SKM-1 (cell line): ENCODE data around the gene POU3F1.
A peak's percentile ranks its signal among the peaks of the same experiment; 100 is the strongest.

Source experiments
- DNase-seq: peaks from one replicate; lab custom pipeline; 2025; ENCODE audit not compliant: unreplicated experiment; lab: John Stamatoyannopoulos, UW

POU3F1 gene

GRCh38 chr1:38028671-38029070, 17.9 kb downstream of the POU3F1 start:
- no peak for DNase-seq

GRCh38 chr1:38028105-38028591, 18.4 kb downstream of the POU3F1 start:
- DNase-seq: no peak

GRCh38 chr1:38027201-38028104, 19.1 kb downstream of the POU3F1 start:
- no peak for DNase-seq

- DNase-seq: no peak
Measured at GRCh38 chr1:38026592-38027200, 19.9 kb downstream of the POU3F1 start.

GRCh38 chr1:38025664-38026063, 20.9 kb downstream of the POU3F1 start:
- DNase-seq: no peak

- no peak for DNase-seq
Measured at GRCh38 chr1:38025233-38025632, 21.4 kb downstream of the POU3F1 start.

- no peak for DNase-seq
Measured at GRCh38 chr1:38022810-38023209, 23.8 kb downstream of the POU3F1 start.

GRCh38 chr1:38021969-38022368, 24.6 kb downstream of the POU3F1 start:
- no peak for DNase-seq

GRCh38 chr1:38020396-38020795, 26.2 kb downstream of the POU3F1 start:
- no peak for DNase-seq

GRCh38 chr1:38018864-38019343, 27.7 kb downstream of the POU3F1 start:
- no peak for DNase-seq

GRCh38 chr1:38015978-38016725, 30.4 kb downstream of the POU3F1 start:
- DNase-seq: no peak

- DNase-seq: no peak
Measured at GRCh38 chr1:38014724-38015424, 31.7 kb downstream of the POU3F1 start.

GRCh38 chr1:38014171-38014570, 32.4 kb downstream of the POU3F1 start:
- no peak for DNase-seq

GRCh38 chr1:38013227-38013622, 33.4 kb downstream of the POU3F1 start:
- no peak for DNase-seq

- DNase-seq: peak; percentile 99
Measured at GRCh38 chr1:38012363-38013226, 34.0 kb downstream of the POU3F1 start, which contains the start of gene UTP11. Gene UTP11 (plus strand): TSS chr1:38012734. CDS start chr1:38012803, 69 bp downstream.

GRCh38 chr1:38009841-38010180, 36.8 kb downstream of the POU3F1 start:
- DNase-seq: no peak

GRCh38 chr1:38009088-38009840, 37.3 kb downstream of the POU3F1 start:
- no peak for DNase-seq

GRCh38 chr1:38006008-38006828, 40.4 kb downstream of the POU3F1 start:
- no peak for DNase-seq
